K562 treated with DMSO at 1 percent for 48 hours (cell line): ENCODE results near the gene ELAVL1. TPM values are rescaled to one million over a fixed set of nuclear protein-coding genes. Genes with fewer than 3 reads are reported as not detected.

Source experiments
- total RNA-seq: library from RNA; unstranded; fragments of 300-600 nt; gene quantifications from 2 replicates; pipeline ENCODE4 v1.2.3, GENCODE V29; 2022; ENCODE audit warnings: low replicate concordance; ENCODE audit errors: extremely low read depth

The ELAVL1 gene
- not detected in 2 replicates for total RNA-seq

DNA sequence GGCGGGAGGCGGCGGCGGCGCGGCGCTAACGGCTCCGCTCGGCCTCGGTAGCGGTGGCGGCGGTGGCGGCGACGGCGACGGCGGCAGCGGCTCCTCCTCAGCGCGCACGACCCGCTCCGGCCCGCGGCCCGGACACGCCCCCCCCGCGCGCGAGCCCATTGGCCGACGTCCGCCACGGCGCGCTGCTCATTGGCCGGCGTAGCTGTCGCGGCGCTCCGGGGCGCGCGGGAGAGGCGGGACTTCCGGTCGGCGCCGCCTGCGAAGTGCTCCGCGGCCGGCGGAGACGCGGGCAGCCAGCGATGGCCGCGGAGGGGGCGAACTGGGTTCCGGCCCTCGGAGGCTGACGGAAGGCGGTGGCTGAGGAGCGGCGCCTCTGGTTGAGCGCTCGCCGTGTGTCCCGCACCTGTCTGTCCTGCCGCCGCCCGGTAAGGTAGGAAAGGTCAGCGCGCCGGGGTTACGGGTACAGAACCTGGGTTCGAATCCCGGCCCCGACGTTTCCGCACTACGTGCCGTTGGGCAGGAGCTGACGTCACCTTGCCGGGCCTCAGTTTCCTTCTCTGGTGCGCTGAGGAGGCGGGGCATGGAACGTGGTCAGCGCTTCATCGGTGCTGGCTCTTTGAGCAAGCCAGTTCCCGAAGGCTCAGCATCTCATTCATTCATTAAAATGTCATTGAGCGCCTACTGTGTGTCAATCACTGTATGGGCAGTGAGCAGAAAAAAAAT lies at the start of gene ELAVL1:
TSS of gene ELAVL1 (minus strand) at position 108 of the 723 bp plus-strand sequence. CDS start 13,826 bp downstream, outside the sequence.

DNA sequence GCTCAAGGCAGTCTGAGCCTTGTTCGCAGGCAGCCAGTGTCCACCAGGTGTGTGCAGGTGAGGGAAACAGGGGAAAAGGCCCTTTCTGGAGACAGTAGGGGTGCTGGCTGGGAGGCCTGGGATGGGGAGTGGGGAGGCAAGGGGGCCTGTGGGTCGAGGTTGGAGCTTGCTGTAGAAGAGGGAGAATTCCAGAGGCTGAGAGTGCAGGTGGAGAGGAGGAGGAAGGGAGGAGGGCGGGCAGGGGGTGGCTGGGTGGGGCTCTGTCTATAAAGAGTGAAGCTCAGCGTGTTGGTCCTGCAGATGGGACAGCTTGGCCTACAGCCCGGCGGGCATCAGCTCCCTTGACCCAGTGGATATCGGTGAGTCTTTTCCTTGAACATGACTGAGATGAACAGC lies 47.0 kb upstream of the ELAVL1 start, which contains the start of gene CCL25:
TSS of gene CCL25 (plus strand) at position 297 of the 396 bp plus-strand sequence. CDS start 290 bp downstream, outside the sequence.

GRCh38 chr19:7943444-7944176 lies 61.8 kb downstream of the ELAVL1 start, which contains the start of gene TIMM44:
Gene TIMM44, minus strand, starts transcription at chr19:7943666. Its CDS starts 15 bp downstream, at chr19:7943651.

DNA sequence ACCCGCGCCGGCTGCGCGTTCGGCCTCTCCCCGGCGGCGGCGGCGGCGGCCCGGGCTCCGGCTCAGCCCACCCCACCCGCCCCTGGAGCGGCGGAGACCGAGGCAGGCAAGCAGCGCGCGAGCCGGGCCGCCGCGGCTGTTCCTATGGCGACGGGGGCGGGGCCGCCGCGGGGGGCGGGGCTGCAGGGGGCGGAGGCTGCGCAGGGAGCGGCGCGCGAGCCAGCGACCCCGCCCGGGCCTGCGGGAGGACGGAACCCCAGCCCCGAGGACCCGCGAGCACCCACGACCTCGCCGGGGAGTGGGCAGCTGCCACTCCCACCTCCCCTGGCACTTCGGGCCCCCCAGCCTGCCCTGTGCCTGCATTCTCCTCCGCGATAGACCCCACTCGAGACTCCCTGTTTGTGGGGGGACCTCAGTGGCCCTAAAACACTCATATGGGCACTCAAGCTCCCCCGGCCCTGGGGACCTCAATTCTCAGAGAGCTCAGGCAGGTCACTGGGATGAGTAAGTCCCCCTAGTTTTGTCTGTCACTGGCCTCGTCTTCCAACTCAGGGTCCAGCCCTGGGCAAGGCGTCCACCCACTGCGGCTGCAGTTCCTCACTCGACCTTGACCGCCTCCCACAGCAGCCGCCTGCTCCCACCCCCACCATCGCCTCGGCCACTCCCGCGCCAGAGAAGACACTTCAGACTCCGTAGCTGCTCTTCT lies 79.3 kb downstream of the ELAVL1 start, which contains the start of gene CTXN1:
TSS of gene CTXN1 (minus strand) at position 115 of the 706 bp plus-strand sequence. CDS start 597 bp downstream, outside the sequence.

DNA sequence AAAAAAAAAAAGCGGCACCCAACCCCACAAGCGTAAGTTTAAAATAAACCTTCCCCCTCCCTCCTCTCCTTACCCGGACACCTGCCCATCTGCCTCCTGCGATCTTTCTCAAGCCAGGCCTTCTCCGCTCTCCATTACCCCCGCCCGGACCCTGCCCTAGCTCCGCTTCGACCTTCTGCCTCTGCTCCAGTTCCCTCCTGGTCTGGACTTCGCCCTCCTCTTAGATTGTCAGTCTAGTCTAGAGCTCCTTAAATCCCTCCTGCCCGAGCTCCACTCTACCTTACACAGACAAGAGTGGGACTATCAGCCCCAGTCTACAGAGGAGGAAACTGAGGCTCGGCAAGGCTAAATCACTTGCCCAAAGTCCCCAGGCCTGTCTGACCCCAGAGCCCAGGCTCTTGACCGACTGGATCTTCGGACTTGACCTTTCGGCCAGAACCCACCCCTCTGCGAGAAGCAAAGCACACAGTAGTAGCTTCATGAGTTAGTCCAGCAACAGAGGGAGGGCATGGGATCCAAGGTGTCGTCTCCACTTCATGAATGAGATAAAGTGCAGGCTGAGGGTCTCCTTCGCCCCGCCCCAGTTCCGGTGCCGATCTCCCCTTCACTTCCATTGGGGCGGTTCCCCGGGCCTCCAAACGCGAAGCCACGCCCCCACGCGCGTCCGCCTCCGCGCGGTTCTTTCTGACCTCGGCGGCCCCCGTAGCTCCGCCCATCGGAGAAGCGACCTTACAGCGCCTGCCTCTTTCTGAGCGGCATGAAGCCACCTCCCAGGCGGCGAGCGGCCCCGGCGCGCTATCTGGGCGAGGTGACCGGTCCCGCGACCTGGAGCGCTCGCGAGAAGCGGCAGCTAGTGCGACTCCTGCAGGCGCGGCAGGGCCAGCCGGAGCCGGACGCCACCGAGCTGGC lies 85.6 kb downstream of the ELAVL1 start, which contains the start of gene SNAPC2:
TSS of gene SNAPC2 (plus strand) at position 729 of the 909 bp plus-strand sequence. CDS start at position 758, 29 bp downstream.

DNA sequence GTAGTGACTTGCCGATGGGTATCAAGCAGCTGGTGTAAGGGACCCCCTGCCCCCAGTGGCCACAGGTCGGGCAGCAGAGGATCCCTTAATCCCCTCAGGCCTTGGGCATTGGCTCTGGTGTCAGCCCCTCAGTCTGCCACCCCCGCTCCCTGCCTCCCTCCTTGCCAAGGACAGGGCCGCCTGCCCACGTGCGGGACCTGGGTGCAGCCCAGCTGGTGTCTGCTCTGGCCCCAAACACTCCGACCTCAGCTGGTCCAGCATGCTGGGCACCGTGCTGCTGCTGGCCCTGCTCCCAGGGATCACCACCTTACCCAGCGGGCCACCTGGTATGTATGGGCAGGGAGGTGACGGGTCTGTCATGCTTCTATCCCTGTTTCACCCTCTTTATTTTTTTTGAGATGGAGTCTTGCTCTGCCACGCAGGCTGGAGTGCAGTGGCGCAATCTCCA lies 90.8 kb downstream of the ELAVL1 start, which contains the start of gene TGFBR3L:
TSS of gene TGFBR3L (plus strand) at position 233 of the 448 bp plus-strand sequence.

Other genes starting within 250 kb of the ELAVL1 start
- gene CLEC4M, start 242.4 kb downstream of the ELAVL1 start, total RNA-seq: not detected in 2 replicates
- gene EVI5L, start 175.4 kb downstream of the ELAVL1 start, total RNA-seq: not detected in 2 replicates
- gene PRR36, start 131.3 kb downstream of the ELAVL1 start, total RNA-seq: not detected in 2 replicates
- gene LRRC8E, start 117.1 kb downstream of the ELAVL1 start, total RNA-seq: not detected in 2 replicates
- not detected in 2 replicates for gene MAP2K7, start 101.8 kb downstream of the ELAVL1 start, total RNA-seq
- gene TGFBR3L, start 90.8 kb downstream of the ELAVL1 start, total RNA-seq: not detected in 2 replicates
- gene SNAPC2, start 85.3 kb downstream of the ELAVL1 start, total RNA-seq: not detected in 2 replicates
- not detected in 2 replicates for gene CTXN1, start 79.5 kb downstream of the ELAVL1 start, total RNA-seq
- gene TIMM44, start 62.0 kb downstream of the ELAVL1 start, total RNA-seq: not detected in 2 replicates
- gene CCL25, start 47.1 kb upstream of the ELAVL1 start, total RNA-seq: not detected in 2 replicates
- not detected in 2 replicates for gene FBN3, start 144.0 kb upstream of the ELAVL1 start, total RNA-seq
- not detected in 2 replicates for gene CERS4, start 203.7 kb upstream of the ELAVL1 start, total RNA-seq